Right lobe of liver (tissue), 6 donors: ENCODE data around the gene LHX8. TPM values are rescaled to one million over a fixed set of nuclear protein-coding genes. Genes with fewer than 3 reads are reported as not detected.

Experiments
- ATAC-seq, 4 donors: fragments of 200-7000 bp; cut with Tn5 transposase; one replicate each; pipeline ENCODE4 v1.9.1; 2020; ENCODE audit warnings: mild to moderate bottlenecking in 4 of 4, moderate library complexity in 4 of 4
- DNase-seq, 3 donors: peaks; one replicate each; pipeline ENCODE4 v3.0.0-alpha.2; 2020
- H3K27ac ChIP-seq, 3 donors: fragments of 200-600 bp; one replicate each; pipeline ENCODE4 v1.8.0; 2022
- H3K27me3 ChIP-seq, 2 donors: fragments of 200-600 bp; one replicate each; pipeline ENCODE4 v1.8.0; 2022
- H3K36me3 ChIP-seq, 4 donors: fragments of 200-600 bp; sonication (generic) in 1 of 4; one replicate each; pipeline versions ENCODE4 v1.5.1 to v1.8.0; 2017 to 2022; ENCODE audit warnings: control low read depth in 1 of 4
- H3K4me1 ChIP-seq, 4 donors: fragments of 200-600 bp; sonication (generic) in 1 of 4; one replicate each; pipeline versions ENCODE4 v1.5.1 to v1.8.0; 2017 to 2022; ENCODE audit warnings: control low read depth in 1 of 4
- H3K4me3 ChIP-seq, 3 donors: fragments of 200-600 bp; one replicate each; pipeline ENCODE4 v1.8.0; 2022
- H3K9me3 ChIP-seq, 4 donors: fragments of 200-600 bp; sonication (generic) in 1 of 4; one replicate each; pipeline versions ENCODE4 v1.5.1 to v1.8.0; 2017 to 2022; ENCODE audit warnings: control low read depth in 1 of 4
- POLR2A ChIP-seq: fragments of 450-650 bp; IDR thresholded peaks from one replicate; pipeline ENCODE4 v1.6.1; 2017; ENCODE audit warnings: antibody characterized with exemption, mild to moderate bottlenecking
- WGBS: methylation state at CpG from one replicate; pipeline ENCODE4 v1.1.6; 2018; ENCODE audit warnings: low coverage, low lambda C conversion rate; ENCODE audit not compliant: insufficient coverage; ENCODE audit errors: missing lambda C conversion rate; 5-methylcytosine and 5-hydroxymethylcytosine counted together
- intact Hi-C, 2 donors: fragments of 100-400 bp; cut with DNase I; formaldehyde crosslinking; loops; one replicate each; pipeline versions ENCODE4 v1.11.2 to v1.14.1; 2022
- total RNA-seq, 6 experiments: library from RNA; depleted of rRNA in 2 of 6; stranded (reverse); fragments of >200 nt in 2 of 6; fragmentation: NEBNext Ultra II Directional in 3 of 6; extraction: Animal tissue kit (Norgen Biotek cat#: 25700) in 3 of 6; gene quantifications; one replicate each; pipeline versions ENCODE4 v1.1.0 to v1.2.4, GENCODE V29; 2016 to 2023
- TF ChIP-seq, protein P1 (sequence below), 4 donors: fragments of 200-600 bp in 3 of 4; fragments of 450-650 bp in 1 of 4; IDR thresholded peaks; one replicate each; pipeline versions ENCODE4 v1.5.1 to v1.8.0; 2016 to 2022; ENCODE audit warnings: antibody characterized with exemption in 4 of 4, mild to moderate bottlenecking in 2 of 4
- donor health status: DM: no; HTN: yes; CAD: no.
- donor health status: DM: no; HTN: no; CAD: no.
- donor health status: DM: no; HTN: no; CAD: no.
- donor health status: DM: no; HTN: yes; CAD: no.
- donor health status: DM: no; HTN: yes; CAD: no.

The LHX8 gene
- total RNA-seq, 6 experiments from 2014 or later: not detected

GRCh38 chr1:75127916-75128717 is 6.1 kb upstream of the LHX8 start:
- no peaks in the 10 kb centered on the region for H3K36me3 ChIP-seq
- ATAC-seq (peak in 1 of 4 donors; percentile 35), DNase-seq (no peak)
- no peaks in the 10 kb centered on the region for H3K9me3 ChIP-seq
- 6% methylated on average over 27 of the region's 27 CpGs for WGBS
- H3K27ac ChIP-seq: no peak overlapping the region
- peaks cover 22 to 54% of the 10 kb centered on the region in 2 donors for H3K27me3 ChIP-seq
- TF ChIP-seq POLR2A: no peak
- TF ChIP-seq, protein P1, sequence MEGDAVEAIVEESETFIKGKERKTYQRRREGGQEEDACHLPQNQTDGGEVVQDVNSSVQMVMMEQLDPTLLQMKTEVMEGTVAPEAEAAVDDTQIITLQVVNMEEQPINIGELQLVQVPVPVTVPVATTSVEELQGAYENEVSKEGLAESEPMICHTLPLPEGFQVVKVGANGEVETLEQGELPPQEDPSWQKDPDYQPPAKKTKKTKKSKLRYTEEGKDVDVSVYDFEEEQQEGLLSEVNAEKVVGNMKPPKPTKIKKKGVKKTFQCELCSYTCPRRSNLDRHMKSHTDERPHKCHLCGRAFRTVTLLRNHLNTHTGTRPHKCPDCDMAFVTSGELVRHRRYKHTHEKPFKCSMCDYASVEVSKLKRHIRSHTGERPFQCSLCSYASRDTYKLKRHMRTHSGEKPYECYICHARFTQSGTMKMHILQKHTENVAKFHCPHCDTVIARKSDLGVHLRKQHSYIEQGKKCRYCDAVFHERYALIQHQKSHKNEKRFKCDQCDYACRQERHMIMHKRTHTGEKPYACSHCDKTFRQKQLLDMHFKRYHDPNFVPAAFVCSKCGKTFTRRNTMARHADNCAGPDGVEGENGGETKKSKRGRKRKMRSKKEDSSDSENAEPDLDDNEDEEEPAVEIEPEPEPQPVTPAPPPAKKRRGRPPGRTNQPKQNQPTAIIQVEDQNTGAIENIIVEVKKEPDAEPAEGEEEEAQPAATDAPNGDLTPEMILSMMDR (IDR thresholded peaks at IDR 0.05): no peak
- intact Hi-C loops: no loop called here
- no peak overlapping the region for H3K4me3 ChIP-seq
- H3K4me1 ChIP-seq: no peaks in the 10 kb centered on the region

DNA sequence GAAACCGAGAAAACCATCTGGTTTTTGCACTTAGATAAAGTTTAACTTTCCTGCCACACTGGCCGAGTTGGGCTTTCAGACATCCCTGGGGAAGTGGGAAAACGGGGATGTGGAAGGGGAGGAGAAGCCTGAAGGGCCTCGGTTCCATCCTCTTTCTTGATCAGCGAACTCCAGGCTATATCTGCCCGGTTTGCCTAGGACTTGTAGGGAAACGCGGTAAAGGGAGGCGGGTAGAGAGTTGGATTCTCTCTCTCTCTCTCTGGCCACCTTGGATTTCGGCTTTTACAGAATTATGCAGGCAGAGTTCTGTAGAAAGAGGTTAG is 4.6 kb upstream of the LHX8 start:
- 0% methylated on average over 10 of the region's 10 CpGs for WGBS
- Histone ChIP-seq H3K27me3 (peaks cover 18 to 60% of the 10 kb centered on the region in 2 donors), H3K9me3 (no peaks in the 10 kb centered on the region), H3K4me3 (no peak overlapping the region), H3K27ac (no peak overlapping the region), H3K36me3 (no peaks in the 10 kb centered on the region), H3K4me1 (peaks cover 0 to 2% (median 0%) of the 10 kb centered on the region in 4 donors)
- intact Hi-C loops: no loop called here
- ATAC-seq: no peak
- no peak for DNase-seq
- TF ChIP-seq, protein P1 (IDR thresholded peaks at IDR 0.05): no peak
- TF ChIP-seq POLR2A: no peak

- Histone ChIP-seq H3K27me3 (peaks cover 18 to 60% of the 10 kb centered on the region in 2 donors), H3K4me1 (peaks cover 0 to 7% (median 0%) of the 10 kb centered on the region in 4 donors), H3K9me3 (no peaks in the 10 kb centered on the region), H3K27ac (no peak overlapping the region), H3K4me3 (no peak overlapping the region), H3K36me3 (no peaks in the 10 kb centered on the region)
- ATAC-seq: no peak
- WGBS: 8% methylated on average over 34 of the region's 40 CpGs
- no peak for DNase-seq
- intact Hi-C loops: no loop called here
- TF ChIP-seq, protein P1 (IDR thresholded peaks at IDR 0.05): no peak
- TF ChIP-seq POLR2A: no peak
These were observed 4.0 kb upstream of the LHX8 start for GRCh38 chr1:75129983-75130789.

DNA sequence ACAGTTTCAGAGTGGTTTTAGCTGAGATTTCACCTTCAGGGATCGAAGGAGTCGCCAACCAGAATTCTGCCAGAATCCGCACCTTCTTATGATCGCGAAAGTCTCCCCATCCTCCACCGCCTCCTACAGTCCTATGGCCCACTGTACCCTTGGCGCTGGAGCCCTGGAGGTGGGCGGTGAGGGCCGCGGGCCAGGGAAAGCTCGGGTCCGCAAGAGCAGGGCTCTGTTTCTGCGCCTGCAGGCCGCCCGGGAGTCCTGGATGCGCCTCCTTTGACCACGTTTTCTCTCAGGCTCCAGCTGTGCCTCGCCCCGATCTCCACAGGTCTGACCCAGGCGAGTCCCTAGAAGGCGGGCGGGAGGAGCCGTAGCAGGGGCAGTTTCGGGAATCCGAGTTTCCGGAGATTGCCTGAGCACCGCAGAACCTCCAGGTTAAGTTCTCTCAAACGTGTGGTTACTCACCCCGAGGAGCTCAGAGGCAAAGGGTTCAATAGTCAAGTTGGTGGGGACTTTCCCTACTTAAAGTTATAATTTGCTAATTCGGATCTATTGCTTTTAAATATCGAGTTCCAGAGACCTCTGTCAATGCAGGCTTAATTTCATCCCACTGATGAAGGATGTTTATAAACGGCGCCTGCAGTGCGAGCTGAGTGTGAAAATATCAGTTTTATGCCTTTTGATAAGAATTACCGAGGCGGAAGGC is 3.2 kb upstream of the LHX8 start:
- peak in 2 of 4 donors; percentile 13 to 16 for ATAC-seq
- TF ChIP-seq, protein P1 (IDR thresholded peaks at IDR 0.05): no peak
- TF ChIP-seq POLR2A: no peak
- WGBS: 6% methylated on average over 21 of the region's 36 CpGs
- Histone ChIP-seq H3K27ac (no peak overlapping the region), H3K9me3 (no peaks in the 10 kb centered on the region), H3K36me3 (no peaks in the 10 kb centered on the region), H3K4me3 (no peak overlapping the region), H3K27me3 (peaks cover 18 to 63% of the 10 kb centered on the region in 2 donors), H3K4me1 (peaks cover 0 to 12% (median 0%) of the 10 kb centered on the region in 4 donors)
- no peak for DNase-seq
- intact Hi-C loops: no loop called here
